ENCODE measurements around the gene ZMYND8.
"Not testable (repeated sequence)": the region's sequence is repeated elsewhere in the genome, so short reads cannot be mapped to it uniquely, and the experiment has no call there.

Gene ZMYND8

DNA sequence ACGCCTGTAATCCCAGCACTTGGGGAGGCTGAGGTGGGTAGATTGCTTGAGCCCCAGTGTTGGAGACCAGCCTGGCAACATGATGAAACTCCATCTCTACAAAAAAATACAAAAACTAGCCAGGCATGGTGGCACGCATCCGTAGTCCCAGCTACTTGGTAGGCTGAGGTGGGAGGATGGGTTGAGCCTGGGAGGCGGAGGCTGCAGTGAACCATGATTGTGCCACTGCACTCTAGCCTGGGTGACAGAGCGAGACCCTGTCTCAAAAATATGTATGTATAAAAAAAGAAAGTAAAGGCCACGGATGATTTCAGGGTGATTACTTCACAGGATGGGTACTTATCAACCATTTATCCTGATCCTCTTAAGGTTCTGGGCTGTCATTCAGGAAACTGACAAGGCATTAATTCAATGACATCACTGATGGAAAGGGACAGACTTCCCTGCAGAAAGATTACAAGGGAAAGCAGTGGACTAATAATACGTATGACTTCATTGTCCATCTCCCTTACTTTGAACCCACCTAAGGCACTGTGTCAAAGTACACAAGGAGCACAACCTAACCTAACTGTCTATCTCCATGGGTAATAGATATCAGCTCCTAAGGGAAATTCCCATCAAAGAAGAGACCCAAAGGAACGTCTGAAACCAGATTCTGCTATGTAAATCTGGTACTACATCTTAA, 61.2 kb downstream of the ZMYND8 start:
- TF ChIP-seq, protein P1, sequence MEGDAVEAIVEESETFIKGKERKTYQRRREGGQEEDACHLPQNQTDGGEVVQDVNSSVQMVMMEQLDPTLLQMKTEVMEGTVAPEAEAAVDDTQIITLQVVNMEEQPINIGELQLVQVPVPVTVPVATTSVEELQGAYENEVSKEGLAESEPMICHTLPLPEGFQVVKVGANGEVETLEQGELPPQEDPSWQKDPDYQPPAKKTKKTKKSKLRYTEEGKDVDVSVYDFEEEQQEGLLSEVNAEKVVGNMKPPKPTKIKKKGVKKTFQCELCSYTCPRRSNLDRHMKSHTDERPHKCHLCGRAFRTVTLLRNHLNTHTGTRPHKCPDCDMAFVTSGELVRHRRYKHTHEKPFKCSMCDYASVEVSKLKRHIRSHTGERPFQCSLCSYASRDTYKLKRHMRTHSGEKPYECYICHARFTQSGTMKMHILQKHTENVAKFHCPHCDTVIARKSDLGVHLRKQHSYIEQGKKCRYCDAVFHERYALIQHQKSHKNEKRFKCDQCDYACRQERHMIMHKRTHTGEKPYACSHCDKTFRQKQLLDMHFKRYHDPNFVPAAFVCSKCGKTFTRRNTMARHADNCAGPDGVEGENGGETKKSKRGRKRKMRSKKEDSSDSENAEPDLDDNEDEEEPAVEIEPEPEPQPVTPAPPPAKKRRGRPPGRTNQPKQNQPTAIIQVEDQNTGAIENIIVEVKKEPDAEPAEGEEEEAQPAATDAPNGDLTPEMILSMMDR (IDR thresholded peaks at IDR 0.05; ENCODE audit: borderline replicate concordance, insufficient read depth, low read depth, low read length), result no peak
- no peak overlapping the region for H3K4me3 ChIP-seq (ENCODE audit: low read depth, low read length)

DNA sequence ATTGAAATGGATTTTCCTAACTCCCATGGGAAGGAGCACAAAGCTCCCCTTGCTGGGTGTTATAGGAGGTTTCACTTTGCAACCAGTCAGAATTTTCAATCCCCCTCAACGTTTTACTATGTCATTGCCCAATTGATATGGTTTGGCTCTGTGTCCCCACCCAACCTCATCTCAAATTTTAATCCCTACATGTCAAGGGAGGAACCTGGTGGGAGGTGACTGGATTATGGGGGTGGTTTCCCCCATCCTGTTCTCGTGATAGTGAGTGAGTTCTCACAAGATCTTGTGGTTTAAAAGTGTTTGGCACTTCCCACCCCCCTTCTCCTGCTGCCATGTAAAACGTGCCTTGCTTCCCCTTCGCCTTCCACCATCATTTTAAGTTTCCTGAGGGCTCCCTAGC, 62.9 kb downstream of the ZMYND8 start:
- no peak overlapping the region for H3K4me3 ChIP-seq (ENCODE audit: low read depth, low read length)
- TF ChIP-seq, protein P1 (IDR thresholded peaks at IDR 0.05; ENCODE audit: borderline replicate concordance, insufficient read depth, low read depth, low read length), result no peak

DNA sequence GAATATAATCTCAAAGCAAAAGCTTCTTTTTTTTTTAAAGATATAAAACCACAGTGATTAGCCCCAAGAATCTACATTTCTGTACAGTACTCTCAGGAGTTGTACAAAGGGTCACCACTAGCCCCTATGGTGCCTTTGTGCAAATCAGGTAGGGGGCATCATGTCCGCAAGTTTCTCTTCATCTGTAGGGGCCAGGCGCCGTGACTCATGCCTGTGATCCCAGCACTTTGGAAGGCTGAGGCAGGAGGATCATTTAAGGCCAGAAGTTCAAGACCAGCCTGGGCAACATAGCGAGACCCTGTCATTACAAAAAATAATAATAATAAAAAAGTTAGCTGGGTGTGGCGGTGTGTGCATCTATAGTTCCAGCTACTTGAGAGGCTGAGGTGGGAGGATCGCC, 63.9 kb downstream of the ZMYND8 start:
- TF ChIP-seq, protein P1 (IDR thresholded peaks at IDR 0.05; ENCODE audit: borderline replicate concordance, insufficient read depth, low read depth, low read length), result no peak
- H3K4me3 ChIP-seq (ENCODE audit: low read depth, low read length), result no peak overlapping the region

DNA sequence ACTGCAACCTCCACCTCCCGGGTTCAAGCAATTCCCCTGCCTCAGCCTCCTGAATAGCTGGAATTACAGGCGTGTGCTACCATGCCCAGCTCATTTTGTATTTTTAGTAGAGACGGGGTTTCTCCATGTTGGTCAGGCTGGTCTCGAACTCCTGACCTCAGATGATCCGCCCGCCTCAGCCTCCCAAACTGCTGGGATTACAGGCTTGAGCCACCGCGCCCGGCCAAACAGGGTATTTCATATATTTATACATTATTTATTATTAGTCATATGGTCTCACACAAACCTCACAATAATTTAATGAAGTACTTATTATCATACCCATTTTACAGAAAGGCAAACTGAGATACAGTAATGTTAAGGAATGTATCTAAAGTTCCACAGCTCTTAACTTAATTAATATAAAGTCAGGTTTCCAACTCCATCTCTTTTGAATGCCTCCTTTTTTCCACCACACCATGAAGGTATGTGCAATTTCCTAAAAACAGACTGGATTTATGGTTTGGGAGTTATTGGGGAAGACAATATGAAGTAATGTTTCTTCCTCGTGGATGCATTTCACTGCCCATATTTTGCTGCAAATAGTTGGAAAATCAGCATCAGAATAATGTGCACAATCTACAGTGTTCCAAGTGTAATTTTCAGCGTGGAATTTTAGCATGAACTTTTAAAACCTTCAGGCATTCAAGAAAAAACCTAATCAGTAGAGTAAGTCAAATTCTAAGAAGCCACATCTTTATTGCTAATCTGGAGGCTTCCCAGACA, 65.7 kb downstream of the ZMYND8 start:
- no peak overlapping the region for H3K4me3 ChIP-seq (ENCODE audit: low read depth, low read length)
- TF ChIP-seq, protein P1 (IDR thresholded peaks at IDR 0.05; ENCODE audit: borderline replicate concordance, insufficient read depth, low read depth, low read length), result no peak

DNA sequence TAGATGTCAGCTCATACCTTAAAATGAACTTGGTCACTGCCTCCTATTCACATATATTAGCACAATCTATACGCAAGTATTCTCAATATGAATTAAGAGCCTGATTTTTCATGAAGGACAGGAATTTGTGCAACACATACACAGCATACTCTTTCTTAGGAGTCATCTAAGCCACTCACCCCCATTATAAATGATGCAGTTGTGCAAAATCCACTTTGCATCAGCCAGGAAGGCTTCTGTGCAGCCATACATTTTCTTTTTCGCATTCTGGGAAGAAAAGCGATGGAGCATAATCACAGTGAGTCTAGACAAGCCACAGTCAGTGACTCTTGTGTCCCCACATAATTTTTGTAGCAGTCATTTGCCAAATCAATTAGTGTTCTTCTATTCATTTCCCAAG, 66.5 kb downstream of the ZMYND8 start:
- TF ChIP-seq, protein P1 (IDR thresholded peaks at IDR 0.05; ENCODE audit: borderline replicate concordance, insufficient read depth, low read depth, low read length), result no peak
- H3K4me3 ChIP-seq (ENCODE audit: low read depth, low read length), result no peak overlapping the region

DNA sequence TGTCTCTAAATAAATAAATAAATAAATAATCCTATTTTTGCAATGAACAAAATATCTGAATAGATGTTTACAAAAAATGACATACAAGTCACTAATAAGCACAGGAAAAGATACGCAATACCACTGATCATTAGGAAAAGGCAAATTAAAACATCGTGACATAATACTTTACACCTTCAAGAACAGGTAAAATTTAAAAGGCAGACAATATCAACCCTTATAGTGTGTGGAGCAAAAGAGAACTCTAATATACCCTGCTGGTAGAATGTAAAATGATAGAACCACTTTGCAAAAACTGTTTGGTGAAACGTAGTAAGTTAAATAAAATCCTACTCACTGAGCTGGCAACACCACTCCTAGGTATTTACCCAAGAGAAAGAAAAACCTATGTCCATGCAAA, 67.4 kb downstream of the ZMYND8 start:
- TF ChIP-seq, protein P1 (IDR thresholded peaks at IDR 0.05; ENCODE audit: borderline replicate concordance, insufficient read depth, low read depth, low read length), result no peak
- H3K4me3 ChIP-seq (ENCODE audit: low read depth, low read length), result no peak overlapping the region

DNA sequence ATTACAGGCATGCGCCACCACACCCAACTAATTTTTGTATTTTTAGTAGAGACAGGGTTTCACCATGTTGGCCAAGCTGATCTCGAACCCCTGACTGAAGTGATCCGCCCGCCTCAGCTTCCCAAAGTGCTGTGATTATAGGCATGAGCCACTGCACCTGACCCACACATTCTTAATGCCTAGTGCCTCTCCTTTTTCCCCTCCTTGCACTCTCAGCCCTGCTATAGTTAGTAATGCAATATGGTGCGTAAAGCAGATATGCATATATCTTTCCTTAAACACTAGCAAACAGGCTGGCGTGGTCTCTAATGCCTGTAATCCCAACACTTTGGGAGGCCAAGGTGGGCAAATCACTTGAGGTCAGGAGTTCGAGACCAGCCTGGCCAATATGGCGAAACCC, 68.0 kb downstream of the ZMYND8 start:
- not testable (repeated sequence) for H3K4me3 ChIP-seq (ENCODE audit: low read depth, low read length)

Measured in GM12875 (cell line).